HCT116 (cell line): ENCODE results near the gene ATP12A.

ENCODE experiments used
- CTCF ChIP-seq, 3 experiments: fragments of 200-600 bp in 1 of 3; sonication (generic) in 1 of 3; IDR thresholded peaks in 2 of 3; conservative IDR thresholded peaks in 1 of 3; 2 replicates each; pipeline ENCODE4 v1.5.1; 2012 to 2017; ENCODE audit warnings: low read depth in 2 of 3, low read length in 2 of 3, antibody characterized with exemption in 1 of 3, borderline replicate concordance in 1 of 3, control low read depth in 1 of 3, mild to moderate bottlenecking in 1 of 3, mixed read lengths in 1 of 3, mixed run types in 1 of 3, moderate library complexity in 1 of 3; ENCODE audit not compliant: insufficient read depth in 1 of 3
- EGR1 ChIP-seq: IDR thresholded peaks from 2 replicates; pipeline ENCODE4 v1.6.1; 2012; ENCODE audit warnings: low read depth
- POLR2A ChIP-seq: IDR thresholded peaks from 2 replicates; pipeline ENCODE4 v1.7.0; 2011; ENCODE audit warnings: borderline replicate concordance; ENCODE audit not compliant: insufficient read depth, insufficient read length; ENCODE audit errors: extremely low read depth
- POLR2AphosphoS5 ChIP-seq: IDR thresholded peaks from 2 replicates; pipeline ENCODE4 v1.6.1; 2011; ENCODE audit warnings: mild to moderate bottlenecking, low read depth, low read length, moderate library complexity
- SIN3A ChIP-seq: IDR thresholded peaks from 2 replicates; pipeline ENCODE4 v1.6.1; 2012; ENCODE audit warnings: low read depth
- ZBTB33 ChIP-seq: IDR thresholded peaks from 2 replicates; pipeline ENCODE4 v1.6.1; 2011; ENCODE audit warnings: mild to moderate bottlenecking, low read length, moderate library complexity; ENCODE audit not compliant: insufficient replicate concordance; ENCODE audit errors: extremely low read depth

GRCh38 chr13:24693862-24694471 is 13.8 kb downstream of the ATP12A start:
- TF ChIP-seq SIN3A (no peak), POLR2AphosphoS5 (no peak), CTCF (IDR thresholded peaks at IDR 0.05 in 2 of 3, conservative IDR thresholded peaks at IDR 0.05 in 1 of 3; ENCODE audit: borderline replicate concordance in 1 of 3, insufficient read depth in 1 of 3, low read depth in 2 of 3, low read length in 2 of 3) (peak; percentile 69 to 88 (median 82)), POLR2A (no peak), ZBTB33 (no peak), EGR1 (no peak)
